T follicular helper cell (primary cell): Measurements from ENCODE around the gene ZGRF1.
"Not testable (repeated sequence)": the region's sequence is repeated elsewhere in the genome, so short reads cannot be mapped to it uniquely, and the experiment has no call there.

Experiments used
- DNase-seq: peaks from one replicate; pipeline ENCODE4 v3.0.0-alpha.2; 2020; ENCODE audit warnings: low read depth

The ZGRF1 gene

GRCh38 chr4:112644595-112645535 is 8.2 kb upstream of the ZGRF1 start:
- not testable (repeated sequence) for DNase-seq

DNA sequence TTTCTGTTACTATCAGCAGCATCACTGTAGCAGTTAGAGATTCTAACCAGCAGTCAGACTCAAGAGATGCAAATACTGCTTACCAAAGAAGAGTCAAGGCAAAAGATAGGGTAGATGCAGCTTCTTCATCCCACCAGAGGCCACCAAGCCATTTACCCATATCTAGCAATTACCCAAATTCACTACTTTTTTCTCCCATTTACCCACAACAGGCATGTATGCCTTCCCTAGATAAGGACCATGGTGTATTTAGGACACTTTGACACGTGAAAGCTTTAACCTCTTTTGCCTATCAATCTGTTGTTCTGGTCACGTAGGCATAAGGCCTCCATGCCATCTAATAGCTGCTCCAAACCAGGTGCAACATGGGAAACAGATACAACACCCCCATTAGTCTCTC is 5.8 kb upstream of the ZGRF1 start:
- DNase-seq, result no peak

DNA sequence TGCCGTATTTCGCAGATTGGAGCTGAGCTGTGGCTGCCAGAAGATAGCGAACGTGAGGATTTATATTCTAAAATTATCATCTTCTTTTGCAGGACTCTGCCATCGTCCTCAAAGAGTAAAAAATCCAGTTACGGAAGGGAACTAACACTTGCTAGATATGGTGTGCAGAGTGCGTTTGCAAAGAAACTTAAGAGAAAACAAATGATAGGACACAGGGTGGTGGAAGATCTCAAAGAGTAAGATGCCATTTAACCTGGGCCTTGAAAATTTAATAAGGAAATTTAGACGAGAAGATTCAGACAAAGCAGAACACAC is 800 bp upstream of the ZGRF1 start:
- no peak for DNase-seq

- DNase-seq, result no peak
These were observed 3.1 kb downstream of the ZGRF1 start for GRCh38 chr4:112633477-112634235.

- DNase-seq, result no peak
These were observed 10.5 kb downstream of the ZGRF1 start for GRCh38 chr4:112626228-112626627.

DNA sequence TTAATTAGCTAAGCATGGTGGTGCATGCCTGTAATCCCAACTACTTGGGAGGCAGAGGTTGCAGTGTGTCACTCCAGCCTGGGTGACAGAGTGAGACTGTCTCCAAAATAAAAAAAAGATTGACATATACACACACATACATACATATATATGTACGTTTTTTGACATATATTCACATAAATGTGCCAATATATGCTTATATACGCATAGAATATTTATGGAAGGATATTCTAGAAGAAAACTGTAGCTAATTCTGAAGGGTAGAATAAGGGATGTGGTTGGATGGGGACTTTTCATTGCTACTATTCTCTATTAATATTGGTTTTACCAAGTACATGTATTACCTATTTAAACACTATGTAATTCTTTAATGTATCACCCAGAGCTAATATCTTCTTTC is 19.7 kb downstream of the ZGRF1 start:
- no peak for DNase-seq

DNA sequence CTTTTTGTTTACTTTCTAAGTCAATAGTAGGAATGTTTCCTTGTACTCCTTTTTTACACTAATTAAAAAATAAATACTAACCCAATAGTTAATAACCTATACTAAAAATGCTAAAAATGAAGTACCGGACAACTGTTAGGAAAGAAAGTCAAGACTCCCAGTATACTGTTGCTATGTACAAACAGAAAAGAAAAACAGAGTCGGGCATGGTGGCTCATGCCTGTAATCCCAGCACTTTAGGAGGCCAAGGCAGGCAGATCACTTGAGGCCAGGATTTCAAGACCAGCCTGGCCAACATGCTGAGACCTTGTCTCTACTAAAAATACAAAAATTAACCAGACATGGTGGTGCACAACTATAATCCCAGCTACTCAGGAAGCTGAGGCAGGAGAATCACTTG is 23.9 kb downstream of the ZGRF1 start:
- not testable (repeated sequence) for DNase-seq

DNA sequence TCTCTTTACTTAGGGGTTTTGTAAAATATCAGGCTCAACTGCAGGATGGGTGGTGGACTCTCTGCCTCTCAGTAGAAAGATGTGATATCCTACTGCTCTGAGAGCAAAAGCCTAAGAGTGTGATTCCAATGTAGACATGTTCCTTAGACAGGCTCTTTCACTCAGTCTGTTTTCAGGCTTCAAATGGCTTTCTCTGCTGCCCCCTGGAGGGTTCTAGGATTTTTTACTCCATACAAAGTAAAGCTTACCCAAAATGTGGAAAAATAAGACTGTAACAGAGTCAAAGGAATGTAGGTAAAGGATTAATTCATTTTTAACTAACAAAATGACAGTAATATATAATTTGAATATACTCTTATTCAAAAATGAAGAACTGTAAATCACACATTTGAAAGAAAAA is 32.1 kb downstream of the ZGRF1 start:
- DNase-seq, result peak; percentile 17

GRCh38 chr4:112594993-112595392 is 41.7 kb downstream of the ZGRF1 start:
- no peak for DNase-seq

GRCh38 chr4:112593438-112594133 is 43.1 kb downstream of the ZGRF1 start:
- DNase-seq, result no peak

DNA sequence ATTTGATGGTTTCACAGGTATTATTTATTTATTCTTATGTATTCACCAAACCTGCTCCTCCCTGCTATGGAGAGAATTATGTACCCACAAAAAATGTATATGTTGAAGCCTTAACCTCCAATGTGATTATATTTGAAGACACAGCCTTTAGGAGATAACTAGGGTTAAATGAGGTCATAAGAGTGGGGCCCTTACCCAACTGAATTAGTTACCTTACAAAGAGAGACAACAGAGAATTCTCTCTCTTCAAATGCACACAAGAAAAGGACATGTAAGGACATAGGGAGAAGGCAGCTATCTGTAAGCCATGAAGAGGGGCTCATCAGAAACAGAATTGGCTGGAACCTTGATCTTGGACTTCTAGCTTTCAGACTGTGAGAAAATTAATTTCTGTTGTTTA is 44.0 kb downstream of the ZGRF1 start:
- DNase-seq, result no peak

DNA sequence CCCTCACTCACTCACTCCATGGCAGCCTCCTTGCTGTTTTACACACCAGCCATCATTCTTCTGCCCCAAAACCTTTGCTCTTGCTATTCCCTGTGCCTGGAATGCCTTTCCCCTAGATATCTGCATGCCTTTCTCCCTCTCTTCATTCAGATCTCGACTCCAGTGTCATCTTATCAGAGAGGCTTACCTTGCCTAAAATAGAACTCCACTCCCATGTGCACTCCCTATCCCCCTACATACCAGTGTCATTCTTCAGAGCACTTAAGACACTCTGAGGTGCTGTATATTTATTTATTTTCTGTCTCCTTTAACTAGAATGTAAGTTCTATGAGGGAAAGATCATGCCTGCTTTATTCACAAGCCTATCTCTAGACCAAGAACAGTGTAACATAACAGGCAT is 45.1 kb downstream of the ZGRF1 start:
- DNase-seq, result no peak

GRCh38 chr4:112589206-112589605 is 47.5 kb downstream of the ZGRF1 start:
- DNase-seq, result no peak

GRCh38 chr4:112585977-112586736 is 50.6 kb downstream of the ZGRF1 start:
- no peak for DNase-seq

- DNase-seq, result no peak
These were observed 69.2 kb downstream of the ZGRF1 start for GRCh38 chr4:112567536-112567935.

GRCh38 chr4:112564706-112565270 is 71.9 kb downstream of the ZGRF1 start:
- no peak for DNase-seq

DNA sequence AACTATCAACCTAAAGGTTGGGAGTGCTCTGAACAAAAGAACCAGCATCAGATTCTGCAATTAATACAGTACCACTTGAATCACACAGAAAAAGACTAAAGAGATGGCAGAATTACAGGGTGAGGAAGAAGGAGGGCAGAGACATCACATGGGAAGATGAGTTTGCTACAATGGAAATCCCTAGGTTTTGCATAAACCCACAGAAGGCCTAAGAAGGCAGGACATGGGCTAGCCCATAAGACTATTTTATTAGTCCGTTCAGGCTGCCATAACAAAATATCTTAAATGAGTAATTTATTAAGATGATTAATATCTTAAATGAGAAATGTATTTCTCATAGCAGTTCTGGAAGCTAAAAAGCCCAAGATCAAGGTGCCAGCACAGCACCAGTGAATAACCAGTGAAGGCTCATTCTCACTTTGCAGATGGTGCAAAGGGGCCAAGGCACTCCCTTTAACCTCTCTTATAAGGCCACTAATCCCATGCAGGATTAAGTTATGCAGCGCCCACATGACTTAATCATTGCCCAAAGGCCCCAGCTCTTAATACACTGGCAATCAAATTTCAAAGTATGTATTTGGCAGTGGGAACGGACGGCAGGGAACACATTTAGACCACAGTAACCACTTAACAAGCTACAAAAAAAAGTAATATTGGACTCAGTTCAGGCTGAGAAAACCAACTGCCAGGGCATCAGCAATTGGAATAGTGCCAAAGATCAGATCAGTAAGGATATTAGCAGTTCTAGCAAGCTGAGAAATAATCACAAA is 73.1 kb downstream of the ZGRF1 start:
- DNase-seq, result no peak

- no peak for DNase-seq
These were observed 74.3 kb downstream of the ZGRF1 start for GRCh38 chr4:112562254-112562879.

GRCh38 chr4:112560084-112560483 is 76.6 kb downstream of the ZGRF1 start:
- no peak for DNase-seq

- no peak for DNase-seq
These were observed 77.7 kb downstream of the ZGRF1 start for GRCh38 chr4:112559053-112559452.
